GM21717 (cell line): Measurements from ENCODE around the gene PSPC1.

Experiments
- ATAC-seq: cut with Tn5 transposase; IDR thresholded peaks from one replicate; pipeline ENCODE4 v1.9.1; 2021; ENCODE audit warnings: mild to moderate bottlenecking, moderate library complexity; ENCODE audit not compliant: unreplicated experiment

Gene PSPC1

DNA sequence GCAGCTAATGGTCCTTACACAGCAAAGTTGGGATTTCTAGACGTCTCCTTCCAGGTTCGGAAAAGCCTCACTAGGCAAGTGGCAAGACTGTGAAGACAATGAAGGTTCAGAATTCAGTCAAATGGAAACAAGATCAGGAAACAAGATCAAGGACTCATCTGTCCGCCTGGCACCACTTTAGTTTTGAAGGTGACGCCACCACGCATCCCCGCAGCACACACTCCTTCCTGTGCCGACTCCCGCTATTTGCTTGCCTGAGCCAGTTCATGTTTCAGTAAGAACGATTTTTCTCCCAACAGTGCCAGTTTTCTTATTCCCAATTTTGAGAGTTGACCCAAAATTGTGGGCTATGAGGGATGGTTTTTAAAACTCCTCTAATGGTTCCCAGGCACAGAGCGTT lies 107.8 kb downstream of the PSPC1 start:
- ATAC-seq = no peak

DNA sequence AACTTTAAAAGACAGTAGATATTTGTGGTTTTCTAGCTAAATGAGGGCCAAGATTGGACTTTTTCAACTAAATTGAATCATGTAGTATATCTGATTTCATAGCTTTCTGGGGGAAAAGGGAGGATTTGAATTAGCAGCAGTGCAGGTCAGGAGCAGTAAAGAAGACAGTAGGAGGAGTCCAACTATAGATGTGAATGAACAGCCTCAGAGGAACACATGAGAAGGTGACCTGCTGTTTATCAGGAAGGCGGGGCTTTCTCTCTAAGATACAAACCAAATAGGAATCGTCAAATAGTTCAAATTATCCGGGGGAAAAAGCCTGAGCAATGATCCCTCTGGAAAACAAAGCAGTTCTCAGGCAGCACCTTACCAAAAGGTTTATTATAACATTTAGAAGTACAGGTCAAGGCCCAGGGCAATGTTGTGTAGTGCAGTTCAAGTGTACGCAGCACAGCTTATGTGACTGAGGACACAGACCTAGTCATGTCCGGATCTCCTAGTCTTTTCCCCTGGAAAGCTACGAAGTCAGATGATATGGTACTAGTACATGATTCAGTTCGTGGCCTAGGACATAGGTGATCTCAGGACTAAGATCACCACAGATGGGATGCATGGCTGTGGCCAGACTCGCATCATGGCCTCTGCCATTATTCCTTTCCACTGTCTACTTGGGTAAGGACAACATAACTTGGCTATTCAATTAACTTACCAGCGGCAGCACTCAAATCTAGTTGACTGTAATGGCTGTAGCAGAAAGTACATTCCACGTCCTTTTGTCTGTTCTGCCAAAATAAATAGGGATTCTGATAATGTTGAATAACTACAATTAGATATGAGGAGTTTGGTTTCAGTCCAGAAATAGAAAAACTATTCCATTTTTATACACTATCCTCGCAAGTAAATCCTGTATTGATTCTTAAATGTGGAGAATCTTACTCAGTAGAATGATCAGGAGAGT lies 109.0 kb downstream of the PSPC1 start:
- ATAC-seq = no peak

DNA sequence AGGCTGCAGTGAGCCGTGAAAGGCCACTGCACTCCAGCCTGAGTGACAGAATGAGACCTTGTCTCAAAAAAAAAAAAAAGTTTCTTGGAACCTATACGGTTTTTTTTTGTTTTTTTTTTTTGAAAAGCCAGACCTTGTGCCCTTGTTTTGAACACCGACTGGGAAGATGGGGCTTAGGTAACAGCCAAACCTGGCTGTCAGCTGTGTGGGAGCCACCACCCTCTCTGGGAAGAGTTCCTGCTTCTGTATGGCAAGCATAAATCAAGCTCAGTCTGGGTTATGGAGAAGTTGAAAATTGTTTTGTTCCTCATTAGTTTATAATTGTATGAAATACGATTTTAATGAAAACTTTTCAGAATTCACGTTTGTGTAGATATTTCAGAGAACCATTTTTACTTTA lies 109.8 kb downstream of the PSPC1 start:
- no peak for ATAC-seq

GRCh38 chr13:19670147-19670546 lies 112.6 kb downstream of the PSPC1 start:
- no peak for ATAC-seq

DNA sequence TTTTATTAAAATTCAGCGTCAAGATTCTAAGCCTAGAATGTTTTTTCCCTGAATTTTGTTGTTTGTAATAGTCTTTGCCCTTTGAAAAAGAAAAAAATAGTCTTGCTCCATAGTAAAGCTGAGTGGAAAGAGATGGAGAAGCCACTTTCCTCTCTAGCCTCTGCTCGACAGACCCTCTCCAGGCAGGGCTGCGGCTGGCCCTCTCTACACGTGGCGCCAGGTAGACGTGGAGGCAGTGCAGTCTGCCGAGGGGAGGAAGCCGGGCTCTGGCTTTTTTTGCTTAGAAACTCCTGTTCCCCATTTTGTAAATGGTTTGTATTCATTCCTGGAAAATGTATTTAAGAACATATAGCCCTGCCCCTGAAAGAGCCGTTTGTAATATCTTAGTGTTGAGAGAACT lies 114.0 kb downstream of the PSPC1 start:
- no peak for ATAC-seq

DNA sequence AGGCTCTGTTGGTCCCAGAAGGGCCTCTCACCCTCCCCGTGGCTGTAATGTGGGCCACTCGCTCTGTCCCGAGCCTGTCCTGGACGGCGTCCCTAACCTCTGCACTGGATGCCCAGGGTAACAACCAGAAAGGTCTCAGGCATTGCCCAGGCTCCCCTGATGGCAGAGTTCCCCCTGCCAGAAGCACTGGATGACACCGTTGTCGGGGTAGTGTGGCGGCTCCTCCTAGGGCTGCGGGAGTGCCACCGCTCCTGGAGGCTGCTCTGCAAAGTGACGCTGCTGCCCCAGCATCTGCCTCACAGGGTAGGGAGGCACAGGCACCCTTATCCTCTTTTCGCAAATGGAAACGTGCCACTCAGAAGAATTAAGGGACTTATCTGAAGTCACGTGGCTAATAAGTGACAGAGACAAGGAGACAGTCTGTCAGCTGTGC lies 117.3 kb downstream of the PSPC1 start:
- ATAC-seq = no peak

DNA sequence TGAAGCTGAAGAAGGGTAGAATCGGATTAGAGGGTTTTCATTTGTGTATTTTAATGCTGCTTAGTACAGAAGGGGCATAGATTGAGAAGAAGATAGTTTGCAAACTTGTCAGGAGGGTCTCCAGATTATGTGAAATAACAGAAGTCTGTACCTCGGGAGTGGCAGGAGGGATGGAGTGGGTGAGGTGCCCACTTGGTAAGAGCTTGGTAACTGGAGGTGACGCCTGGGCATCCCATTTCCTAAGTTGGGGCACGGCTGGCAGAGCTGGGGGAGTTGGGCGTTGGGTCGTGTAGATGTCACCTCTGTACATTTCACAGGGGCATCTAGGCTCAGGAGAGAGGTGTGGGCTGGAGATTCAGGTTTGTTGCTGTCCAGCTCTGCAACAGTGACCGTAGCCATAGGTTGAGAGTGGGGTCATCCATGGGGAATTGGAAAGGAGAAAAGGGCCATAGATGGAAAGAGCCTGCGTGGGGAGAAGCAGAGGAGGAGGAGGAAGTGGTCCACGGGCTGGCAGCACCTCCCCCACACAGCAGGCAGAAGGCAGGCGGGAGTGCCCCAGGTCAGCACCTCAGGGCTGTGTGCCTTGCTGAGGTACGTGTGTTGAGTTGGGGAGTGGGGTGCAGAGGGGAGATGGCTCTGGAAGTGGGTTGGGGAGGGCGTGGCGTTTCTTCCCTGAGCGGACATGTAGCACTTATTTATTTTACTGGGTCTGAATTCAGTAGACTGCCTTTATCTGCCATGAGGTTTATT lies 118.1 kb downstream of the PSPC1 start:
- ATAC-seq = no peak

DNA sequence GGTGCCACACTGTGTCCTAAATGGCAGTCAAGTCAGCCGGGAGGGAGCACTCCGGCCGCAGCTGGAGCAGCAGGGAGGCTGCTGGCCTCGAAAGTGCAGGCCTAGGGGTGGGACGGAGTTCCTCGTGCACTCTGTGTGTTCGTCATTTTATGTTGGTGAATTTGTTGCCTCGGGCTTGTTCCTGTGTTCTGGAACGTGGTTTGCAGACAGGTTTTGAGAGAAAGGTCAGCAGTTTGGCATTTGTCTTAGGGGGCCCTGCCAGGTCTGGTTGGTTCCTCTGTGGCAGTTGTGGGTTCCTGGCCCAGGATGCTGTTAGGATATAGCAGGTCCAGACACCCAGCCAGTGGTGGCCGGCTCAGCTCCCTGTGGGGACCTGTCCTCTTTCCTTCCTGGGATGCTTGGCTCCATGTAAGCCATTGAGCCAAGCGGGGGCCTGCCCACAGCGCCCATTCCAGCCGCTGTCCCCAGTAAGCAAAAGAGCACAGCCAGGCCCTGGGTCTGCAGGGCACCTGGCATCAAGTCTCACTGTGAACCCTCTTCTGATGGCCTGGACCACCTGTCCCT lies 119.2 kb downstream of the PSPC1 start:
- ATAC-seq = no peak

DNA sequence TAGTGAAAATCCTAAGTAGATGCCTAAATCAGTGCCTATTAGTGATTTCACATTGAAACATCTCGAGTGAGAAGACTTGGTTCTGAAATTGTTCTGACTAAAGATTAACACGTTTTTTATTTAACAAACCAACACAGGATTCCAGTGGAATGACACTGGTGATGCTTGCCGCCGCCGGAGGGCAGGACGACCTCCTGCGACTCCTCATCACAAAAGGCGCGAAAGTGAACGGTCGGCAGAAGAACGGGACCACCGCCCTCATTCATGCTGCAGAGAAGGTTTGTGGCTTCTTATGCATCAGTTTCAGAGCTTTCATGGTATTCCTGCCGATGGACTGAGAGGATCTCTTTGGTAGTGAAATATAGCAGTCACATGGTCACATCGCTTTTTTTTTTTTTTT lies 121.2 kb downstream of the PSPC1 start:
- no peak for ATAC-seq

DNA sequence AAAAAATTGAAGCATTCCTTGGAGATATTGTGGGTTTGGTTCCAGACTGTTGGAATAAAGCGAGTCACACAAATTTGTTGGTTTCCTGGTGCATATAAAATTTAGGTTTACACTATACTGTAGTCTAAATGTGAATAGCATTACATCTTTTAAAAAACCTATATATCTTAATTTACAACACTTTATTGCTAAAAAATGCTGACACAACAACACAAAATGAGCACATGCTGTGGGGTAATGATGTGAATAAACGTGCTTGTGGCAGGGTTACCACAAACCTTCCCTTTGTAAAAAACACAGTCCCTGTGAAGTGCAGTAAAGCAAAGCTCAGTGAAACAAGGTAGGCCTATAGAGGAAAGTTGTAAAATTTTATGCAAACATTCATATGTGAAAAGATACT lies 121.6 kb downstream of the PSPC1 start:
- ATAC-seq = no peak

GRCh38 chr13:19658831-19659230 lies 123.9 kb downstream of the PSPC1 start:
- no peak for ATAC-seq

- ATAC-seq = no peak
Observed at GRCh38 chr13:19657872-19658591, 124.7 kb downstream of the PSPC1 start.
